Smooth muscle cell (in vitro differentiated cells): ENCODE measurements around the gene ASB1. TPM values are rescaled to one million over a fixed set of nuclear protein-coding genes. Genes with fewer than 3 reads are reported as not detected.

ENCODE experiments used
- DNase-seq: peaks from one replicate; lab custom pipeline; 2025; ENCODE audit not compliant: unreplicated experiment; lab: John Stamatoyannopoulos, UW
- H2AFZ ChIP-seq: fragments of 200-600 bp; sonication (generic); 2 replicates; pipeline ENCODE4 v1.6.0; 2016; ENCODE audit warnings: antibody characterized with exemption, low read depth, mild to moderate bottlenecking
- H3F3A ChIP-seq: fragments of 200-600 bp; sonication (generic); 2 replicates; pipeline ENCODE4 v1.6.0; 2017; ENCODE audit warnings: antibody characterized with exemption, low read depth
- H3K27ac ChIP-seq: fragments of 200-600 bp; sonication (generic); 2 replicates; pipeline ENCODE4 v1.5.1; 2016; ENCODE audit warnings: low read depth, mild to moderate bottlenecking
- H3K27me3 ChIP-seq: fragments of 200-600 bp; sonication (generic); 2 replicates; pipeline ENCODE4 v1.6.1; 2016; ENCODE audit warnings: low read depth, mild to moderate bottlenecking
- H3K36me3 ChIP-seq: fragments of 200-600 bp; sonication (generic); 2 replicates; pipeline ENCODE4 v1.5.1; 2016; ENCODE audit warnings: low read depth
- H3K4me1 ChIP-seq: fragments of 200-600 bp; sonication (generic); 2 replicates; pipeline ENCODE4 v1.5.1; 2016; ENCODE audit warnings: low read depth
- H3K4me2 ChIP-seq: fragments of 200-600 bp; sonication (generic); 2 replicates; pipeline ENCODE4 v1.6.0; 2016; ENCODE audit warnings: mild to moderate bottlenecking
- H3K4me3 ChIP-seq: fragments of 200-600 bp; sonication (generic); 2 replicates; pipeline ENCODE4 v1.5.1; 2016; ENCODE audit warnings: mild to moderate bottlenecking
- H3K79me2 ChIP-seq: fragments of 200-600 bp; sonication (generic); 2 replicates; pipeline ENCODE4 v1.6.0; 2016; ENCODE audit warnings: low read depth, mild to moderate bottlenecking
- H3K9ac ChIP-seq: fragments of 200-600 bp; sonication (generic); 2 replicates; pipeline ENCODE4 v1.6.0; 2016; ENCODE audit warnings: low read depth
- H3K9me3 ChIP-seq: fragments of 200-600 bp; sonication (generic); replicated peaks from 2 replicates; pipeline ENCODE4 v1.5.1; 2016; ENCODE audit warnings: low read depth
- H4K20me1 ChIP-seq: fragments of 200-600 bp; sonication (generic); 2 replicates; pipeline ENCODE4 v1.6.0; 2016; ENCODE audit warnings: low read depth
- WGBS: methylation state at CpG from one replicate; pipeline ENCODE4 v1.1.7; 2016; ENCODE audit warnings: low lambda C conversion rate; 5-methylcytosine and 5-hydroxymethylcytosine counted together
- polyA plus RNA-seq: library from polyadenylated mRNA; unstranded; fragments of >200 nt; fragmentation: Nextera tagmentation; extraction: Ambion mirVana; gene quantifications from 2 replicates; pipeline ENCODE4 v1.2.1, GENCODE V29; 2016
- total RNA-seq: library from RNA; depleted of rRNA; stranded (reverse); fragments of >200 nt; gene quantifications from 2 replicates; pipeline ENCODE4 v1.2.3, GENCODE V29; 2014
- TF ChIP-seq, protein P1 (sequence below): fragments of 200-600 bp; sonication (generic); IDR thresholded peaks from 2 replicates; pipeline ENCODE4 v1.5.1; 2017; ENCODE audit warnings: borderline replicate concordance, mild to moderate bottlenecking, antibody characterized with exemption; ENCODE audit not compliant: insufficient read depth, poor library complexity, severe bottlenecking

The ASB1 gene
- total and polyA plus RNA-seq, 2 experiments from 2014 or later: 24.8 to 27.3 TPM

DNA sequence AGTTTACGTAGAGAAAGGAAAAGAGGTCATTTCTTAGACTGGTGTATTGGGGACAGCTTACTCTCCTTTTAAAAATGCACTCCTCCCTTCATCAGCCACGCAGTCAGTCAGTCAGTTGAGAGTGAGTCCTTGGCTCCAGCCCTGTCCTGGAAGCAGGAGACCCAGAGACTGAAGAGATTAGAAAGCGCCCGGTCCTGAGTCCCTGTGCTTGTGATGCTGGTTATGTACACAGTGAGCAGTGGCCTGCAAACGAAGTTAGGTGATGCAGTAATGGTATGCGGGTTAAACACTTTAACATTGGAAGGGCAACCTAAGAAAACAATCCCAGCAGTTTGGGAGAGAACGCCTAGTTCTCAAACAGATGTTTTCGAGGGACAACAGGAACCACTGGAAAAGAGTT lies 6.3 kb upstream of the ASB1 start:
- 76% methylated on average over 8 of the region's 8 CpGs for WGBS
- no peak overlapping the region for H3K27ac ChIP-seq
- no peaks in the 10 kb centered on the region for H4K20me1 ChIP-seq
- H3K4me1 ChIP-seq: peaks cover 19% of the 10 kb centered on the region
- H3K79me2 ChIP-seq: no peaks in the 10 kb centered on the region
- no peak overlapping the region for H3K9ac ChIP-seq
- H2AFZ ChIP-seq: no peak overlapping the region
- TF ChIP-seq, protein P1, sequence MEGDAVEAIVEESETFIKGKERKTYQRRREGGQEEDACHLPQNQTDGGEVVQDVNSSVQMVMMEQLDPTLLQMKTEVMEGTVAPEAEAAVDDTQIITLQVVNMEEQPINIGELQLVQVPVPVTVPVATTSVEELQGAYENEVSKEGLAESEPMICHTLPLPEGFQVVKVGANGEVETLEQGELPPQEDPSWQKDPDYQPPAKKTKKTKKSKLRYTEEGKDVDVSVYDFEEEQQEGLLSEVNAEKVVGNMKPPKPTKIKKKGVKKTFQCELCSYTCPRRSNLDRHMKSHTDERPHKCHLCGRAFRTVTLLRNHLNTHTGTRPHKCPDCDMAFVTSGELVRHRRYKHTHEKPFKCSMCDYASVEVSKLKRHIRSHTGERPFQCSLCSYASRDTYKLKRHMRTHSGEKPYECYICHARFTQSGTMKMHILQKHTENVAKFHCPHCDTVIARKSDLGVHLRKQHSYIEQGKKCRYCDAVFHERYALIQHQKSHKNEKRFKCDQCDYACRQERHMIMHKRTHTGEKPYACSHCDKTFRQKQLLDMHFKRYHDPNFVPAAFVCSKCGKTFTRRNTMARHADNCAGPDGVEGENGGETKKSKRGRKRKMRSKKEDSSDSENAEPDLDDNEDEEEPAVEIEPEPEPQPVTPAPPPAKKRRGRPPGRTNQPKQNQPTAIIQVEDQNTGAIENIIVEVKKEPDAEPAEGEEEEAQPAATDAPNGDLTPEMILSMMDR: no peak
- H3K4me2 ChIP-seq: no peak overlapping the region
- H3F3A ChIP-seq: peaks cover 10% of the 10 kb centered on the region
- H3K9me3 ChIP-seq: no peaks in the 10 kb centered on the region
- no peak overlapping the region for H3K4me3 ChIP-seq
- H3K27me3 ChIP-seq: no peaks in the 10 kb centered on the region
- H3K36me3 ChIP-seq: no peaks in the 10 kb centered on the region
- DNase-seq: no peak

DNA sequence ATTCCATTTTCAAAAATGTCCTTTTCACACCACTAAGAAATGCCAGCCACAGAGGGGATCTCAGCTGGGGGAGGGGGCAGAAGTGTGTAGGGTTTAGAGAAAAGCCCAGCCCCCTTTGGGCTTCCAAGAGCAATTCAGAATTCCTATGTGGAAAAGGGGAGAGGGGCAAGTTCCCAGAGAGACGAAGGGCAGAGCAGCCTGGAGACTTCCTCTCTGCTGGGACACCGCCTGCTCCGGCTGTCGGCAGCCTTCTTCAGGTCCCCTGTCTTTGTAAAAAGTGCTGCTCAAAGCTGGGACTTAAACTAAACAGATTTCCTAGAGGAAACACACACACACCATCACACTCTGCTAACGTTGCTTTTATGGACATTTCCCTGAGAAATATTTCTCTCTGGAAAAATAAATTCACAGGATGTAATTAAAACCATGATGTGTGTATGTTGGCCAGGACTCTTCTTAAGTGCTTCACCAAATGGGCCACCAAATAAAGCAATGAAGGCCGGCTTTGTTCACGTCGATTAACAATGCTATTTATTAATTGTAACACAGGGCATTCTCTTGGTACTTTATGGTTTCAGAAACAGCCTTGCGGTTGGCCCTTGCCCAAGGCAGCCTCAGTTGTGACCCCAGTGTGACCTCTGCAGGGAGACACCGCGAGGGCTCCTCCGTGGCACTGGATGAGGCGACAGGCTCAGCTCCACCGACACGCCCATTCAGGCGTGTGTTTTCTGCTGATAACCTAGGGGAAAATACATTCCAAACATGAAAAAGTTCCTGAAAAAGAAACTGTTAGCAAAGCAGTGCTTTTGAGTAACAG lies 5.6 kb upstream of the ASB1 start:
- Histone ChIP-seq H3K36me3 (no peaks in the 10 kb centered on the region), H3F3A (peaks cover 10% of the 10 kb centered on the region), H3K4me1 (peaks cover 26% of the 10 kb centered on the region), H3K9me3 (no peaks in the 10 kb centered on the region), H3K4me2 (no peak overlapping the region), H3K27me3 (no peaks in the 10 kb centered on the region), H3K4me3 (no peak overlapping the region), H2AFZ (no peak overlapping the region), H3K79me2 (no peaks in the 10 kb centered on the region), H4K20me1 (no peaks in the 10 kb centered on the region), H3K27ac (no peak overlapping the region), H3K9ac (no peak overlapping the region)
- no peak for DNase-seq
- WGBS: 48% methylated on average over 16 of the region's 16 CpGs
- TF ChIP-seq, protein P1: no peak

DNA sequence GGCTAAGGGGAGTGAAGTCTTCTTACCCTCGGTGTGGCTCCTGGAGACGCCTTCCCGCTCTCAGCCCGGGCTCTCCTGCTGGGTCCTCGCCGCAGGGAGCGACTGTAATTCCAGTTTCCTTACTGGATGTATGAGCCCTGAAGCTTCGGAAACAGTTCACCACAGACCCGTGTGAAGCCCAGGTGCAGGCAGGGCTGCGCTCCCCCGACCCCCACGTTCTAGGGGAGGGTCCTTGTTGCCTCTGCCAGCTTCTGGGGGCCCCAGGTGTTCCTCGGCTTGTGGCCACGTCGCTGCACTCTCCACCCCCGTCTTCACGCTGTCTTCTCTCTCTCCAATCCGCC lies 5.1 kb upstream of the ASB1 start:
- H2AFZ ChIP-seq: no peak overlapping the region
- peaks cover 10% of the 10 kb centered on the region for H3F3A ChIP-seq
- 81% methylated on average over 16 of the region's 18 CpGs for WGBS
- H3K27me3 ChIP-seq: no peaks in the 10 kb centered on the region
- no peaks in the 10 kb centered on the region for H4K20me1 ChIP-seq
- peaks cover 28% of the 10 kb centered on the region for H3K4me1 ChIP-seq
- TF ChIP-seq, protein P1: no peak
- H3K9me3 ChIP-seq: no peaks in the 10 kb centered on the region
- H3K4me3 ChIP-seq: no peak overlapping the region
- H3K9ac ChIP-seq: no peak overlapping the region
- H3K4me2 ChIP-seq: no peak overlapping the region
- no peaks in the 10 kb centered on the region for H3K79me2 ChIP-seq
- H3K36me3 ChIP-seq: no peaks in the 10 kb centered on the region
- H3K27ac ChIP-seq: no peak overlapping the region
- DNase-seq: no peak

DNA sequence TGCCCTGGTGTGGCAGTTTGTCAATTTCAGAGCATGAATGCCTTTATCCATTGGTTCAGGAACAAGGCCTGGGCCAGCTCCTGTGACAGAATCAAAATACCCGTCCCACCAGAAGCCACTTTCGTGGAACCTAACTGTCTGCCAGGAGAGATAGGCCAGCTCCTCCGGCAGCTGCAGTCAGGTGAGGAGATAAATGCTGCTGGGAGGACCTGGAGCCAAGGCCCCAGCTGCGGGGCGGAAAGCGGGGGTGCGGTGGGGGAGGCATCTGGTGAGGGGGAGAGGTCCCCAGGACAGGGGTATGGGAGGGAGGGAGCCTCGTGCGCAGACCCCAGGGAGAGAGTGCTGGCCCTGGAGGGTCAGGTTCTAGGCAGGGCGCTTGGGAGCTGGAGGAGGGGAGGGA lies 4.4 kb upstream of the ASB1 start:
- no peak overlapping the region for H3K27ac ChIP-seq
- no peak for DNase-seq

More for the DNA sequence above, 4.4 kb upstream of the ASB1 start:
- Histone ChIP-seq H3K9me3 (no peaks in the 10 kb centered on the region), H3K4me2 (no peak overlapping the region), H3K4me1 (peaks cover 28% of the 10 kb centered on the region), H3K36me3 (no peaks in the 10 kb centered on the region), H3K4me3 (no peak overlapping the region), H2AFZ (no peak overlapping the region), H3K9ac (no peak overlapping the region), H4K20me1 (no peaks in the 10 kb centered on the region), H3K79me2 (peaks cover 1% of the 10 kb centered on the region), H3F3A (peaks cover 10% of the 10 kb centered on the region), H3K27me3 (no peaks in the 10 kb centered on the region)
- TF ChIP-seq, protein P1: no peak
- 97% methylated on average over 7 of the region's 10 CpGs for WGBS
